HCT116 (cell line): ENCODE data around the gene ATP6V0C. TPM values are rescaled to one million over a fixed set of nuclear protein-coding genes. Genes with fewer than 3 reads are reported as not detected.

Experiments used
- ATAC-seq: fragments of 200-7000 bp; cut with Tn5 transposase; 2 replicates; pipeline ENCODE4 v1.9.1; 2020; ENCODE audit warnings: mild to moderate bottlenecking, moderate library complexity
- BruUV-seq: library from RNA; stranded (reverse); fragments of 400-500 nt; replicated peaks from 2 replicates; lab custom pipeline; 2021; lab: Mats Ljungman, UMichigan
- CTCF ChIA-PET: fragments of 300-600 bp; sonication (Branson Sonifier 250); formaldehyde crosslinking; loops from one replicate; lab custom pipeline; 2021; ENCODE audit warnings: antibody characterized with exemption; lab: Charles Lee
- POLR2A ChIA-PET: fragments of 300-600, 350-600 bp; sonication (Branson Sonifier 250); formaldehyde crosslinking; loops from one replicate; lab custom pipeline; 2021; ENCODE audit warnings: antibody characterized with exemption; lab: Charles Lee
- RAD21 ChIA-PET, 2 experiments: fragments of 300-600 bp; sonication (Branson Sonifier 250); formaldehyde crosslinking; loops; one replicate each; lab custom pipeline; 2023; ENCODE audit warnings: low total read pairs in 2 of 2; ENCODE audit not compliant: uncharacterized antibody in 2 of 2, unreplicated experiment in 2 of 2, low non-redundant PET in 1 of 2; lab: Charles Lee
- DNase-seq: peaks from one replicate; pipeline ENCODE4 v3.0.0-alpha.2; 2010; ENCODE audit warnings: low read depth, low spot score
- H2AFZ ChIP-seq: fragments of 200-600 bp; shearing (Covaris generic), sonication (generic); 2 replicates; pipeline ENCODE4 v1.6.1; 2017; ENCODE audit warnings: low read depth, mixed run types, mixed read lengths, antibody characterized with exemption, low read length; ENCODE audit not compliant: poor library complexity, severe bottlenecking
- H3K27ac ChIP-seq: 2 replicates; pipeline ENCODE4 v1.5.1; 2012; ENCODE audit warnings: low read depth, low read length
- H3K27me3 ChIP-seq: fragments of 200-600 bp; sonication (generic); 2 replicates; pipeline ENCODE4 v1.6.1; 2016; ENCODE audit warnings: mixed run types, low read length, mixed read lengths; ENCODE audit not compliant: insufficient read depth
- H3K36me3 ChIP-seq, 2 experiments: fragments of 200-500 bp in 1 of 2; fragments of 200-600 bp in 1 of 2; sonication (Bioruptor generic) in 1 of 2; sonication (generic) in 1 of 2; 2 replicates each; pipeline versions ENCODE4 v1.5.1 to v1.6.1; 2014 to 2016; ENCODE audit warnings: low read length in 2 of 2, inconsistent platforms in 1 of 2, mixed read lengths in 1 of 2, mixed run types in 1 of 2; ENCODE audit not compliant: insufficient read depth in 2 of 2, control insufficient read depth in 1 of 2
- H3K4me1 ChIP-seq, 2 experiments: fragments of 200-600 bp in 1 of 2; sonication (generic) in 1 of 2; 2 replicates each; pipeline versions ENCODE4 v1.5.1 to v1.6.1; 2012 to 2017; ENCODE audit warnings: low read length in 2 of 2, inconsistent platforms in 1 of 2, mild to moderate bottlenecking in 1 of 2, mixed read lengths in 1 of 2, mixed run types in 1 of 2, moderate library complexity in 1 of 2; ENCODE audit not compliant: insufficient read depth in 2 of 2, control insufficient read depth in 1 of 2
- H3K4me2 ChIP-seq: fragments of 200-600 bp; sonication (generic); 2 replicates; pipeline ENCODE4 v1.6.1; 2017; ENCODE audit warnings: mixed run types, low read length, mixed read lengths
- H3K4me3 ChIP-seq, 2 experiments: fragments of 200-600 bp in 1 of 2; sonication (generic) in 1 of 2; replicated peaks in 1 of 2; 2 replicates each; pipeline ENCODE4 v1.5.1; 2011 to 2016; ENCODE audit warnings: low read length in 2 of 2, control low read depth in 1 of 2, low read depth in 1 of 2, mild to moderate bottlenecking in 1 of 2, mixed read lengths in 1 of 2, mixed run types in 1 of 2
- H3K79me2 ChIP-seq: fragments of 200-600 bp; sonication (generic); 2 replicates; pipeline ENCODE4 v1.6.1; 2017; ENCODE audit warnings: mild to moderate bottlenecking, mixed run types, low read length, moderate library complexity, mixed read lengths; ENCODE audit not compliant: insufficient read depth
- H3K9ac ChIP-seq: fragments of 200-600 bp; sonication (generic); 2 replicates; pipeline ENCODE4 v1.6.1; 2016; ENCODE audit warnings: low read length, mixed read lengths
- H3K9me2 ChIP-seq: fragments of 200-600 bp; sonication (generic), shearing (Covaris generic); 2 replicates; pipeline ENCODE4 v1.6.1; 2017; ENCODE audit warnings: mixed run types, mild to moderate bottlenecking, moderate library complexity; ENCODE audit not compliant: insufficient read depth
- H3K9me3 ChIP-seq, 2 experiments: fragments of 200-500 bp in 1 of 2; fragments of 200-600 bp in 1 of 2; sonication (Bioruptor generic) in 1 of 2; sonication (generic) in 1 of 2; 2 replicates each; pipeline ENCODE4 v1.6.1; 2014 to 2017; ENCODE audit warnings: low read length in 2 of 2, mixed read lengths in 2 of 2, inconsistent platforms in 1 of 2, low read depth in 1 of 2, mild to moderate bottlenecking in 1 of 2, mixed run types in 1 of 2, moderate library complexity in 1 of 2; ENCODE audit not compliant: control insufficient read depth in 1 of 2, insufficient read depth in 1 of 2
- H4K20me1 ChIP-seq: fragments of 200-600 bp; sonication (generic), shearing (Covaris generic); 2 replicates; pipeline ENCODE4 v1.6.1; 2017; ENCODE audit warnings: mixed run types, mild to moderate bottlenecking, moderate library complexity; ENCODE audit not compliant: insufficient read depth
- CBX3 ChIP-seq: IDR thresholded peaks from 2 replicates; pipeline ENCODE4 v1.6.1; 2012; ENCODE audit warnings: low read depth
- EGR1 ChIP-seq: IDR thresholded peaks from 2 replicates; pipeline ENCODE4 v1.6.1; 2012; ENCODE audit warnings: low read depth
- POLR2AphosphoS5 ChIP-seq: IDR thresholded peaks from 2 replicates; pipeline ENCODE4 v1.6.1; 2011; ENCODE audit warnings: mild to moderate bottlenecking, low read depth, low read length, moderate library complexity
- REST ChIP-seq: IDR thresholded peaks from 2 replicates; pipeline ENCODE4 v1.6.1; 2012; ENCODE audit warnings: low read depth
- SRF ChIP-seq: IDR thresholded peaks from 2 replicates; pipeline ENCODE4 v1.6.1; 2012; ENCODE audit warnings: low read depth
- YY1 ChIP-seq: IDR thresholded peaks from 2 replicates; pipeline ENCODE4 v1.6.1; 2011; ENCODE audit warnings: low read length, low read depth, moderate library complexity, mild to moderate bottlenecking; ENCODE audit not compliant: insufficient replicate concordance; ENCODE audit errors: extremely low read depth
- ZBTB33 ChIP-seq: IDR thresholded peaks from 2 replicates; pipeline ENCODE4 v1.6.1; 2011; ENCODE audit warnings: mild to moderate bottlenecking, low read length, moderate library complexity; ENCODE audit not compliant: insufficient replicate concordance; ENCODE audit errors: extremely low read depth
- ZFX ChIP-seq: fragments of 450-650 bp; IDR thresholded peaks from 2 replicates; pipeline ENCODE4 v1.6.1; 2017
- intact Hi-C: fragments of 100-400 bp; cut with micrococcal nuclease; formaldehyde crosslinking; loops from 2 replicates; pipeline ENCODE4 v1.10.0; 2022
- total RNA-seq: library from RNA; stranded (reverse); gene quantifications from one replicate; pipeline ENCODE4 v1.2.1, GENCODE V29; 2021; ENCODE audit not compliant: unreplicated experiment
- TF ChIP-seq, protein P1 (sequence below): IDR thresholded peaks from 2 replicates; pipeline ENCODE4 v1.6.1; 2012

ATP6V0C gene
- total RNA-seq, 1 experiment from 2014 or later = 187 TPM

DNA sequence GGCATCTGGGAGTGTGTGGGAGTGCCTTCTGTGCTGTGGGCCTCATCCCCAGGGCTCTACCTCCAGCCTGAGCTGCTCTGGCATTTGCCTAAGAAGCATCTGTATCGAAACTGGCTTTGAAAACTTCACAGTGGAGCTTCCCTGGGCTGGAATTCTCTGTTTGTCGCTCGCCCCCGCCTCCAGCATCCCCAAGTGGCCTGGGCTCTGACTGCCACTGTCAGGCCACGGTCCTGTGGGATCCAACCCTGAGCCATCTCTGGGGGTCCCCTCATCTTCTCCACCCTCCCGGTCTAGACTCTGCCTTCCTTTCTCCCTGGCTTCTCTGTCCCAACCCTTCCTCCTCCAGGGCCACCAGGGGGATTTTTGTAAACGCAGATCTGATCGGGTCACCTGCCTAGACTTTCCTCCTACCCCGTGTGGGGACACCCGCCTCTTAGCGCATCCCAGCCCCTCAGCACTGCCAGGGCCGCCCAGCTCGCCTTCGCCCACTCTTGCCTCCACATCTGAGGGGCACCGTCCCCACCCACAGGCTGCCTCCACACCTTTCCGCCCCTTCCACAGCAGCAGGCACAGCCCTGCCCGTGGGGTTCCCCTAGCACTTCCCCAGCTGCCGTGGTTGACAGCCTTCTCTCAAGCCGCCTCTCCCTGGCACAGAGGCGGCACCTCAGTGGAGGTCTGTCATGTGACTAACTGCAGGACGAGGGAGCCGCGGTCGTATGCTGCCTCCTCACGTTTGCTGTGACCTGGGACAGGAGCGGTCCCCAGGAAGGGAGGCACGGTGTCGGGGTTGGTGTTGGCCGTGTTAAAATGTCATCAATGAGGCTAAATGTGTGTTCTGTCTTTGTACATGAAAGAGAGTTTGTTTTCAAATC is 26.9 kb upstream of the ATP6V0C start:
- no peak overlapping the region for H3K9ac ChIP-seq
- H2AFZ ChIP-seq = no peak overlapping the region
- H3K36me3 ChIP-seq = no peaks in the 10 kb centered on the region; a peak in 1 of 4 replicates
- ChIA-PET POLR2A (no interaction called here), RAD21 (no interaction called here), CTCF (no interaction called here)
- H3K9me2 ChIP-seq = no peaks in the 10 kb centered on the region
- H3K27me3 ChIP-seq = no peaks in the 10 kb centered on the region
- no peak overlapping the region for H3K4me3 ChIP-seq
- no peaks in the 10 kb centered on the region for H3K4me1 ChIP-seq
- no peak for DNase-seq
- intact Hi-C loops = no loop called here
- peaks cover 14% of the 10 kb centered on the region; the same call in 1 of the 2 replicates for H3K79me2 ChIP-seq
- no peaks in the 10 kb centered on the region for H3K9me3 ChIP-seq
- H3K4me2 ChIP-seq = no peak overlapping the region
- TF ChIP-seq REST (no peak), CBX3 (no peak), YY1 (no peak), ZBTB33 (no peak), ZFX (no peak), EGR1 (no peak), SRF (no peak), POLR2AphosphoS5 (no peak)
- TF ChIP-seq, protein P1, sequence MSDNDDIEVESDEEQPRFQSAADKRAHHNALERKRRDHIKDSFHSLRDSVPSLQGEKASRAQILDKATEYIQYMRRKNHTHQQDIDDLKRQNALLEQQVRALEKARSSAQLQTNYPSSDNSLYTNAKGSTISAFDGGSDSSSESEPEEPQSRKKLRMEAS = no peak
- H3K27ac ChIP-seq = no peak overlapping the region
- BruUV-seq = no TSS peak
- H4K20me1 ChIP-seq = no peaks in the 10 kb centered on the region
- no peak for ATAC-seq
